Stimulated activated CD4-positive, alpha-beta T cell treated with anti-CD3 and anti-CD28 coated beads, Interleukin-2, amount 100 ng/mL, for 48 hours (primary cell): ENCODE results near the gene DIO3.
A peak's percentile ranks its signal among the peaks of the same experiment; 100 is the strongest.

Experiments
- DNase-seq, 2 donors: peaks; one replicate each; pipeline ENCODE4 v3.0.0-alpha.2; 2020

The DIO3 gene

GRCh38 chr14:101584055-101584859, 23.0 kb downstream of the DIO3 start:
- DNase-seq: no peak

- DNase-seq: no peak
These were observed 23.9 kb downstream of the DIO3 start for GRCh38 chr14:101585211-101585610.

- DNase-seq: no peak
These were observed 25.5 kb downstream of the DIO3 start for GRCh38 chr14:101586531-101587430.

DNA sequence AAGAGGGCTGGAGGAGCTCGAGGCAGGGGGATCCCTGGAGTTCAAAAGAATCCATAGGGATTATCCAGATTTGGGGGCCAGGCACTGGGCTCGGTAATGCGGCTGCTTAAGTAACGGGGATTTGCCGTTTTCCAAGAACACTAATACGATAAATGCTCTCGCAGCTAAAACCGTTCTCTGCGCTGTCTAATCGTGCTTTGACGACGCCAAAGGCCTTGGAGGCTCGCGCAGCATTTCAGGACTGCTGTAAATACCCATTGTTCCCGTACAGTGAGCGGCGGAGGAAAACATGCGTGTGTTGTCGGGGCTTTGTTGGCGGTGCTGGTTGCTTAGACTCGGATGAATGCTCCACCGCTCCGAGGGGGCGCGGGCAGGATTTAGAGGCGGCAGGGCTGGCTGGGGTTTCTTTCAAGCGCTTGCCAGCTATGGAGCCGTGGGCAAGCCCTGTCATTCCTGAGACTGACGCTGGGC, 26.2 kb downstream of the DIO3 start:
- no peak for DNase-seq

- DNase-seq: no peak
These were observed 27.1 kb downstream of the DIO3 start for GRCh38 chr14:101588286-101588975.

DNA sequence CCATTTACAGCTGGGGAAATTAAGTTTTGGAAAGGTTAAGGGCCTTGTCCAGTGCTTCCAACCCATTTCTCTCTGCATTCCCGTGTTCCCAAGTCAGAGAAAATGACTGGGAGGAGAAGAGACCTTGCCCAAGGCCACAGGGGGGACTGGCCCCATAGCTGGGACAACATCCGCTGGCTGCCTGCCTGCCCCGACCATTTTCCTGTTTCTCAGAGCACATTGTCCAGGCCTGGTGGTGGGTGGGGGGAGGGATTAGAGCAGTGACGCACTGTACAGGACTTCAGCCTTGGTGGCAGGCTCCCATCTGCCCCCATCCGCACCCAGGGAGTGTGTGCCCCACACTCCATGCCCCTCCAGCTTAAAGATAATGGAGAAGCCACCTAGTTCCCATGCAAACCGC, 27.7 kb downstream of the DIO3 start:
- DNase-seq: no peak

DNA sequence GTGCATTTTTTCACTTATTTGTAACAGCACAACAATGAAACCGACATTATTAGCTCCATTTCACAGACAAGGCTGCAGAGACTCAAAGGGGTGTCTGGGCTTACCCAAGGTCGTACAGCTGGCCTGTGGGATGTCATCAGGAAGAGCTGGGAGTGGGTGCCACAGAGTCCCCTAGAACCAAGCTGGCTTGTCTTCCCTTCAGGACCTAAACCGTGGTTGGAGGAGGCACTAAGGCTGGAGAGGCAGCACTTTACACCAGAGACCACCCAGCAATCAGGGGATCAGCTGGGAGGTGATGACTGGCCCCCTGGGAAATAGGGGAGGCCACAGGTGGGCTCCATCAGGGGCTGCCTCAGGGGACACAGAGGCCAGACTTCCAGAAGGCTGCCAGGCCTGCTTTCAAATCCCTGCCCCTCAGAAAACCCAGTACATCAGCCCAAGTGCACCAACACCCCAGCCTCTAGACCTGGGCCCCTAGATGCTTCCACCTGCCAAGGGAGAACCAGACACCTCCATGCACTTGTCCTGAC, 28.3 kb downstream of the DIO3 start:
- no peak for DNase-seq

- no peak for DNase-seq
These were observed 28.8 kb downstream of the DIO3 start for GRCh38 chr14:101590062-101590461.

DNA sequence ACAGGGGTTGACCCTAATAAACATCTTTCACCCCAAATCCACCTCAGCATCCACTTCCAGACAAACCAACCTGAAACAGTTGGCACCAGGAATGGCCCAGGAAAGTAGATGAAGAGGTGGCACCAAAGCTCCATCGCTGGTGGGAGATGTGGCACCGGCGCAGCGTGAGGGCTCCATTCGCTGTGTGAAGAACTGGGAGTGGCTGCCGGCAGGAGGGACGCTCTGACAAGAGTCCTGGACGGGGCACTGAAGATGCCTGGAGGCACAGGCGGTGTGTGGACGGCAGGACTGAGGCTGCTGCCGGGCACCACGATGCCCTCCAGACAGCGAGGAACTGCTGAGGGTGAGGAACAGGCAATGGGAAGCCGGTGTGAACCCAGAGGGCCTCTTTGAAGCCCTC, 29.3 kb downstream of the DIO3 start:
- DNase-seq: no peak

- DNase-seq: no peak
These were observed 29.8 kb downstream of the DIO3 start for GRCh38 chr14:101591121-101591520.

DNA sequence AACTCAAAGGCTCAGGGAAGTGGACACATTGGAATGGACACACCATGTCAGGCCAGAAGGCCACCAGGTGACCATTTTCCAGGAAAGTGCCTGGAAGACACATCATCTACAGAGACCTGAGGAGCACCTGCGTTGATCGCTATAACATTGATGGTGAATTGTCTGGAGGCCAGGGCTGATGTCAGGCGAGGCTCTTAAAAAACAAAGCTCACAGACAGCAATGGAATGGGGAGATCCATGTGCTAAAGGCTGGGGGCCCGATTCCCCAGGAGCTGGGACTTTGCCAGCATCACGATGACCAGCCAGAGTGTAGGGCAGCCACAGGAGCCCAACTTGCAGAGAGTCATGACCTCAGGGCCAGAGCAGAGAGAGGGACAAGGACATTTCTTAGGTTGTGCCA, 30.3 kb downstream of the DIO3 start:
- no peak for DNase-seq

GRCh38 chr14:101593411-101594238, 32.3 kb downstream of the DIO3 start:
- DNase-seq: no peak

DNA sequence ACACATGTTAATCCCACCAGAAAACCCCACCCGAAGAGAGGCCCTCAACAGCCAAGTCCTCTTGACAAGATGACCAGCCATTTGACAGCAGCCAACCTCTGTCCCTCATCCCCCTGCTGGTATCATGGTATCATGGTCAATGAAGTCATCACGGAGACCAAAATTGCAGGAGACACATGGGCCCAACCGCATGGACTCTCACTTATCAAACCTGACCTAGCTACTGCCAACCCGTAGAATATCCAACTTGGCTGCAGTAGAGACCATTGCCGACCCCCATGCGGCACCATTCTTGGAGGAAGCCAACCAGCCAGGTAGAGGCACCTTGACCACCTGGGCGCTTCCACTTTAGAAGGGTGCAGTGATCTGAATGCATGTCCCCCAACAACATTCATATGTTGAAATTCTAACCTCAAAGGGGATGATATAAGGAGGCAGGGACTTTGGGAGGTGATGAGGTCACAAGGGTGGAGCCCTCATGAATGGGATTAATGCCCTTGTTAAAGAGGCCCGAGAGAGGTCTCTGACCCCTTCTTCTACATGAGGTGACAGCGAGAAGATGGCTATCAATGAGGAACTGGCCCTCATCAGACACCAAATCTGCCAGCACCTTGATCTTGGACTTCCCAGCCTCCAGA, 33.3 kb downstream of the DIO3 start:
- no peak for DNase-seq

DNA sequence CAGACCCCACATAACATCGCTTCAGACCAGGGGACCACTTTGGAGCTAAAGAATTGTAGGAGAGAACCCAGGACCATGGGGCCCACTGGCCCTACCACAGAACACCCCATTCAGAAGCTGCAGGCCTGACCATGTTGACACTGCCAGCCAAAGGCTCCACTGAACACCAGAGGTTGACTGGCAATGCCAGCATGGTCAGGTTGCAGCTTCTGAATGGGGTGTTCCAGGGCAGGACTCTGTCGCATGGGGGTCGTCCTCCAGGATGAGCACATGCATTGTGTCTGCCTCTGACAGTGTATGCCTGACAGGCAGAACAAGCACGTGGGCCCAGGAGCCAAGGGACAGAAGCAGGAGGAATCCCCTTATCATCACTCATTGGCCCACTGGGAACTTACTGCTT, 34.1 kb downstream of the DIO3 start:
- no peak for DNase-seq

DNA sequence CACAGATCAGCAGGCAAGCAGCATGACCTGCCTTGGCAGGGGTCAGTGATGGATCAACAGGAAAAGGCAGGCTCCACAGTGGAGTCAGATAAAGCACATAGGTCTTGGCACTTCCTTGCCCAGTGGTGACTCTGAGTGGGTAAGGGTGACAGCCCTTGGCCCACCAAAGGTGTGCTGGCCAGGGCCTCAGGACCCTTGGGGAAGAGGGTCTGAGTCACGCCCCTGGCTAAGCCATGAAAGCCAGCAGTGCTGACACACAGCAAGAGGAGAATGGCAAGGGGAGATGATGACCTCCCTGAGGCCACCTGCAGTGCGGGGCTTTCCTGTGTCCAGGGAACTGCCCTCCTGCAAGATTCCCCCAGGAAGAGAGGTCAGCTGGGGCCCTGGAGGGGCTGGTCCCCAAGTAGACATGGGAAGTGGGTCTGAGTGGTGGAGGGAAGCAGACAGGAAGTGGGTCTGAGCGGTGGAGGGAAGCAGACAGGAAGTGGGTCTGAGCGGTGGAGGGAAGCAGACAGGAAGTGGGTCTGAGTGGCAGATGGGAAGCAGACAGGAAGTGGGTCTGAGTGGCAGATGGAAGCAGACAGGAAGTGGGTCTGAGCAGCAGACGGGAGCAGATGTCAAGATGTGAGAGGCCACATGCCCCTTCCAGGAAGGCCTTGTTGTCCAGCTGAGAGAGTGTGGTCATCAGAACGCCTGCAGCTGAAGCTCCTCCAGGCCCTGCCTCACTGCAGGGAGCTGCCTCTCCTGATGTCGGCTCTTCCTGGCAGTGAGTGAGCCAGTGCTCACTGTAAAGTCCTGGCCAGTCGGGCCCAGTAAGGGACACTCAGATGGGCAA, 34.8 kb downstream of the DIO3 start:
- DNase-seq: peak; percentile 9 to 17

GRCh38 chr14:101596742-101597141, 35.4 kb downstream of the DIO3 start:
- no peak for DNase-seq

- no peak for DNase-seq
These were observed 36.9 kb downstream of the DIO3 start for GRCh38 chr14:101598159-101598558.

DNA sequence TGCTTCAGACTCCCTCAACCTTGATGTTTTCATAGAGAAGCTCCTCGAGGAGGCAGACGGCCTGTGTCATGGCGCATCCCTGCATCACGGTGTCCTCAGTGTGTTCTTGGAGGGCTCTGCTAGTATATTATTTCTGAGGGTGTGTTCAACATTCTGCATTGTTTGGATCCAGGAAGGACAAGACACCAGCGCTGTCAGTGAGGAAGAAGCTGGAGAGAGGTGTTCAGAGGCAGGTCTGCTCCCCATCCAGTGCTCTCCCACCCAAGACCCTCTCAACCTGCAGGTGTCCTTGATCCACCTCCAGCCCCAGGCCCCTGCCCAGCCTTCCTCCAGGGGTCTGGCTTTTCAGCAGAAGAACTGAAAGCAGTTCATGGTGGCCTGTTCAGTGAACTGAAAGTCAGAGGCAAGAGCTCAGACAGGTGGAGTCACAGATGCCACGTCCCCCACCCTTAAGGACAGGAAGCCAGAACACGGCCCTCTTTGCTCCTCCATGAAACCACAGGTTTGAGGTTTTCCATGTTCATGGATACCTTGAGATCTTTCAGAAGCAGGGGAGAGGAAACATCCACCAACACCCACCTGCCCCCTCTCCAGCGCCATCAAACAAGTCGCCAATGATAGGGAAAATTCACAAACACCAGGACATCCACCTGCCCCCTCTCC, 37.4 kb downstream of the DIO3 start:
- no peak for DNase-seq

- no peak for DNase-seq
These were observed 38.1 kb downstream of the DIO3 start for GRCh38 chr14:101599234-101599885.
